Left colon (tissue), 2 donors: ENCODE data around the gene ZBED2. TPM values are rescaled to one million over a fixed set of nuclear protein-coding genes. Genes with fewer than 3 reads are reported as not detected.

Experiments
- ATAC-seq: fragments of 200-7000 bp; cut with Tn5 transposase; one replicate; pipeline ENCODE4 v1.9.1; 2020; ENCODE audit warnings: mild to moderate bottlenecking, moderate library complexity
- DNase-seq, 2 donors: peaks; one replicate each; pipeline ENCODE4 v3.0.0-alpha.2; 2020
- intact Hi-C, 2 donors: fragments of 100-400 bp; cut with DNase I in 1 of 2; cut with micrococcal nuclease in 1 of 2; formaldehyde crosslinking; loops; one replicate each; pipeline versions ENCODE4 v1.11.2 to v1.14.0; 2022; cut with DNase I, micrococcal nuclease
- total RNA-seq, 2 donors: library from RNA; stranded (reverse); fragmentation: NEBNext Ultra II Directional; extraction: Animal tissue kit (Norgen Biotek cat#: 25700); gene quantifications; one replicate each; pipeline ENCODE4 v1.2.1, GENCODE V29; 2021
- donor health status: DM: no; HTN: no; CAD: no.
- donor health status: DM: yes; HTN: yes; CAD: no.

Gene ZBED2
- total RNA-seq, 2 donors from 2014 or later: not detected

GRCh38 chr3:111605493-111605892, 10.3 kb upstream of the ZBED2 start:
- ATAC-seq (no peak), DNase-seq (no peak)
- intact Hi-C loops: no loop called here

- no peak for DNase-seq
- ATAC-seq: no peak
- intact Hi-C loops: no loop called here
These were observed 9.9 kb upstream of the ZBED2 start for GRCh38 chr3:111605018-111605417.

- DNase-seq (no peak), ATAC-seq (no peak)
- intact Hi-C loops: no loop called here
These were observed 9.0 kb upstream of the ZBED2 start for GRCh38 chr3:111604119-111604518.

GRCh38 chr3:111603679-111604078, 8.5 kb upstream of the ZBED2 start:
- intact Hi-C loops: no loop called here
- ATAC-seq: no peak

GRCh38 chr3:111601810-111602209, 6.7 kb upstream of the ZBED2 start:
- ATAC-seq (no peak), DNase-seq (no peak)
- intact Hi-C loops: no loop called here

More at GRCh38 chr3:111603679-111604078, 8.5 kb upstream of the ZBED2 start:
- DNase-seq: no peak

- no peak for ATAC-seq
- DNase-seq: no peak
- intact Hi-C loops: no loop called here
These were observed 3.4 kb upstream of the ZBED2 start for GRCh38 chr3:111598552-111598951.

- intact Hi-C loops: no loop called here
- DNase-seq (no peak), ATAC-seq (no peak)
These were observed 3.0 kb upstream of the ZBED2 start for GRCh38 chr3:111598139-111598538.

- DNase-seq: no peak
- intact Hi-C loops: no loop called here
- ATAC-seq: no peak
These were observed 1.2 kb upstream of the ZBED2 start for GRCh38 chr3:111596328-111596727.

- ATAC-seq (no peak), DNase-seq (no peak)
- intact Hi-C loops: no loop called here
These were observed 365 bp downstream of the ZBED2 start for GRCh38 chr3:111594781-111595180.

- DNase-seq: no peak
- intact Hi-C loops: no loop called here
- ATAC-seq: no peak
These were observed 941 bp downstream of the ZBED2 start for GRCh38 chr3:111594205-111594604.

- intact Hi-C loops: no loop called here
- ATAC-seq (no peak), DNase-seq (no peak)
These were observed 1.5 kb downstream of the ZBED2 start for GRCh38 chr3:111593666-111594065.

- intact Hi-C loops: no loop called here
- DNase-seq (no peak), ATAC-seq (no peak)
These were observed 2.2 kb downstream of the ZBED2 start for GRCh38 chr3:111592936-111593335.

GRCh38 chr3:111592143-111592542, 3.0 kb downstream of the ZBED2 start:
- intact Hi-C loops: no loop called here
- ATAC-seq (no peak), DNase-seq (no peak)

GRCh38 chr3:111591555-111591954, 3.6 kb downstream of the ZBED2 start:
- intact Hi-C loops: no loop called here
- ATAC-seq: no peak
- DNase-seq: no peak

GRCh38 chr3:111590143-111590491, 5.0 kb downstream of the ZBED2 start:
- DNase-seq (no peak), ATAC-seq (no peak)
- intact Hi-C loops: no loop called here

GRCh38 chr3:111589303-111590142, 5.6 kb downstream of the ZBED2 start:
- no peak for DNase-seq
- no peak for ATAC-seq
- intact Hi-C loops: no loop called here

GRCh38 chr3:111588527-111588926, 6.6 kb downstream of the ZBED2 start:
- DNase-seq (no peak), ATAC-seq (no peak)
- intact Hi-C loops: no loop called here

- intact Hi-C loops: no loop called here
- no peak for ATAC-seq
- DNase-seq: no peak
These were observed 9.9 kb downstream of the ZBED2 start for GRCh38 chr3:111585217-111585616.

- DNase-seq: no peak
- intact Hi-C loops: no loop called here
- ATAC-seq: no peak
These were observed 10.4 kb downstream of the ZBED2 start for GRCh38 chr3:111584744-111585143.

- DNase-seq (no peak), ATAC-seq (no peak)
- intact Hi-C loops: no loop called here
These were observed 13.0 kb downstream of the ZBED2 start for GRCh38 chr3:111582120-111582474.

- intact Hi-C loops: no loop called here
- DNase-seq (no peak), ATAC-seq (no peak)
These were observed 13.6 kb downstream of the ZBED2 start for GRCh38 chr3:111581403-111582119.
